Measurements from ENCODE around the gene PCBP4. TPM values are rescaled to one million over a fixed set of nuclear protein-coding genes. Genes with fewer than 3 reads are reported as not detected.

PCBP4 gene
- total RNA-seq: 21.1 and 23.8 TPM in 2 replicates

- Mint-ChIP-seq H3K27ac (peak within 1 kb of the TSS; percentile 64), H3K27me3 (ENCODE audit: low read depth) (no peaks in the 10 kb centered on the region), H3K36me3 (ENCODE audit: low read depth) (peaks cover 6% of the 10 kb centered on the region), H3K4me1 (ENCODE audit: low read depth) (peaks cover 5% of the 10 kb centered on the region), H3K4me3 (ENCODE audit: low read depth) (peak within 1 kb of the TSS; percentile 85), H3K9me3 (no peaks in the 10 kb centered on the region)
- DNase-seq (ENCODE audit: low spot score): no peak
- intact Hi-C loops (cut with micrococcal nuclease): no loop called here
Measured at GRCh38 chr3:51967384-51968169, at the start of gene PCBP4. TSS of gene PCBP4 (minus strand) at chr3:51967454. CDS start at chr3:51961240, 6,214 bp downstream.

- DNase-seq (ENCODE audit: low spot score): no peak
- Mint-ChIP-seq H3K9me3 (no peaks in the 10 kb centered on the region), H3K27ac (no peak overlapping the region), H3K4me1 (ENCODE audit: low read depth) (no peaks in the 10 kb centered on the region), H3K27me3 (ENCODE audit: low read depth) (peaks cover 2% of the 10 kb centered on the region), H3K4me3 (ENCODE audit: low read depth) (no peak overlapping the region), H3K36me3 (ENCODE audit: low read depth) (no peaks in the 10 kb centered on the region)
- intact Hi-C loops (cut with micrococcal nuclease): no loop called here
Measured at GRCh38 chr3:52015438-52016228, 48.4 kb upstream of the PCBP4 start.

GRCh38 chr3:52014613-52015012, 47.4 kb upstream of the PCBP4 start:
- intact Hi-C loops (cut with micrococcal nuclease): no loop called here
- DNase-seq (ENCODE audit: low spot score): no peak
- Mint-ChIP-seq H3K36me3 (ENCODE audit: low read depth) (no peaks in the 10 kb centered on the region), H3K4me1 (ENCODE audit: low read depth) (no peaks in the 10 kb centered on the region), H3K4me3 (ENCODE audit: low read depth) (no peak overlapping the region), H3K27ac (no peak overlapping the region), H3K27me3 (ENCODE audit: low read depth) (peaks cover 4% of the 10 kb centered on the region), H3K9me3 (no peaks in the 10 kb centered on the region)

GRCh38 chr3:52013802-52014598, 46.7 kb upstream of the PCBP4 start:
- Mint-ChIP-seq H3K4me1 (ENCODE audit: low read depth) (no peaks in the 10 kb centered on the region), H3K27me3 (ENCODE audit: low read depth) (peaks cover 4% of the 10 kb centered on the region), H3K9me3 (no peaks in the 10 kb centered on the region), H3K27ac (no peak overlapping the region), H3K4me3 (ENCODE audit: low read depth) (no peak overlapping the region), H3K36me3 (ENCODE audit: low read depth) (no peaks in the 10 kb centered on the region)
- no peak for DNase-seq (ENCODE audit: low spot score)
- intact Hi-C loops (cut with micrococcal nuclease): no loop called here

- Mint-ChIP-seq H3K36me3 (ENCODE audit: low read depth) (no peaks in the 10 kb centered on the region), H3K4me1 (ENCODE audit: low read depth) (no peaks in the 10 kb centered on the region), H3K27ac (no peak overlapping the region), H3K27me3 (ENCODE audit: low read depth) (peaks cover 4% of the 10 kb centered on the region), H3K4me3 (ENCODE audit: low read depth) (no peak overlapping the region), H3K9me3 (no peaks in the 10 kb centered on the region)
- intact Hi-C loops (cut with micrococcal nuclease): no loop called here
- DNase-seq (ENCODE audit: low spot score): no peak
Measured at GRCh38 chr3:52012699-52013098, 45.4 kb upstream of the PCBP4 start.

- intact Hi-C loops (cut with micrococcal nuclease): no loop called here
Measured at GRCh38 chr3:52010431-52010830, 43.2 kb upstream of the PCBP4 start.

GRCh38 chr3:52007291-52007690, 40.0 kb upstream of the PCBP4 start:
- H3K4me3 Mint-ChIP-seq (ENCODE audit: low read depth): no peak overlapping the region
- H3K9me3 Mint-ChIP-seq: no peaks in the 10 kb centered on the region
- H3K27me3 Mint-ChIP-seq (ENCODE audit: low read depth): peaks cover 5% of the 10 kb centered on the region
- H3K36me3 Mint-ChIP-seq (ENCODE audit: low read depth): no peaks in the 10 kb centered on the region
- peaks cover 9% of the 10 kb centered on the region for H3K4me1 Mint-ChIP-seq (ENCODE audit: low read depth)
- intact Hi-C loops (cut with micrococcal nuclease): no loop called here
- DNase-seq (ENCODE audit: low spot score): no peak
- no peak overlapping the region for H3K27ac Mint-ChIP-seq

More at GRCh38 chr3:52010431-52010830, 43.2 kb upstream of the PCBP4 start:
- Mint-ChIP-seq H3K36me3 (ENCODE audit: low read depth) (no peaks in the 10 kb centered on the region), H3K27me3 (ENCODE audit: low read depth) (peaks cover 4% of the 10 kb centered on the region), H3K4me1 (ENCODE audit: low read depth) (peaks cover 8% of the 10 kb centered on the region), H3K27ac (no peak overlapping the region), H3K9me3 (no peaks in the 10 kb centered on the region), H3K4me3 (ENCODE audit: low read depth) (no peak overlapping the region)
- no peak for DNase-seq (ENCODE audit: low spot score)

GRCh38 chr3:52006820-52007133, 39.5 kb upstream of the PCBP4 start:
- H3K27ac Mint-ChIP-seq: no peak overlapping the region
- peaks cover 4% of the 10 kb centered on the region for H3K27me3 Mint-ChIP-seq (ENCODE audit: low read depth)
- peaks cover 11% of the 10 kb centered on the region for H3K4me1 Mint-ChIP-seq (ENCODE audit: low read depth)
- no peak for DNase-seq (ENCODE audit: low spot score)
- H3K36me3 Mint-ChIP-seq (ENCODE audit: low read depth): no peaks in the 10 kb centered on the region
- H3K4me3 Mint-ChIP-seq (ENCODE audit: low read depth): no peak overlapping the region
- H3K9me3 Mint-ChIP-seq: no peaks in the 10 kb centered on the region
- intact Hi-C loops (cut with micrococcal nuclease): no loop called here

GRCh38 chr3:52006017-52006819, 39.0 kb upstream of the PCBP4 start:
- Mint-ChIP-seq H3K36me3 (ENCODE audit: low read depth) (no peaks in the 10 kb centered on the region), H3K9me3 (no peaks in the 10 kb centered on the region), H3K4me3 (ENCODE audit: low read depth) (no peak overlapping the region), H3K27ac (no peak overlapping the region), H3K4me1 (ENCODE audit: low read depth) (peaks cover 13% of the 10 kb centered on the region), H3K27me3 (ENCODE audit: low read depth) (peaks cover 4% of the 10 kb centered on the region)
- intact Hi-C loops (cut with micrococcal nuclease): no loop called here
- no peak for DNase-seq (ENCODE audit: low spot score)

- Mint-ChIP-seq H3K36me3 (ENCODE audit: low read depth) (no peaks in the 10 kb centered on the region), H3K9me3 (no peaks in the 10 kb centered on the region), H3K27ac (no peak overlapping the region), H3K4me1 (ENCODE audit: low read depth) (peaks cover 13% of the 10 kb centered on the region), H3K27me3 (ENCODE audit: low read depth) (peaks cover 4% of the 10 kb centered on the region), H3K4me3 (ENCODE audit: low read depth) (no peak overlapping the region)
- no peak for DNase-seq (ENCODE audit: low spot score)
- intact Hi-C loops (cut with micrococcal nuclease): no loop called here
Measured at GRCh38 chr3:52005571-52005986, 38.3 kb upstream of the PCBP4 start.

GRCh38 chr3:52004906-52005395, 37.7 kb upstream of the PCBP4 start:
- peaks cover 3% of the 10 kb centered on the region for H3K27me3 Mint-ChIP-seq (ENCODE audit: low read depth)
- no peak overlapping the region for H3K4me3 Mint-ChIP-seq (ENCODE audit: low read depth)
- peaks cover 13% of the 10 kb centered on the region for H3K4me1 Mint-ChIP-seq (ENCODE audit: low read depth)
- no peak for DNase-seq (ENCODE audit: low spot score)
- intact Hi-C loops (cut with micrococcal nuclease): no loop called here
- H3K27ac Mint-ChIP-seq: no peak overlapping the region
- H3K9me3 Mint-ChIP-seq: no peaks in the 10 kb centered on the region
- H3K36me3 Mint-ChIP-seq (ENCODE audit: low read depth): no peaks in the 10 kb centered on the region

GRCh38 chr3:52004163-52004787, 37.0 kb upstream of the PCBP4 start:
- Mint-ChIP-seq H3K27me3 (ENCODE audit: low read depth) (peaks cover 8% of the 10 kb centered on the region), H3K4me3 (ENCODE audit: low read depth) (no peak overlapping the region), H3K4me1 (ENCODE audit: low read depth) (peaks cover 13% of the 10 kb centered on the region), H3K27ac (no peak overlapping the region), H3K36me3 (ENCODE audit: low read depth) (no peaks in the 10 kb centered on the region), H3K9me3 (no peaks in the 10 kb centered on the region)
- intact Hi-C loops (cut with micrococcal nuclease): no loop called here
- DNase-seq (ENCODE audit: low spot score): no peak

Measured in activated T-helper 2 cell treated with anti-CD3 and anti-CD28 coated beads, Interferon-gamma antibody, Interleukin-2, Interleukin-4, amounts not matched to agents 10 μg/mL and 5 μg/mL and 100 μg/mL, durations not matched to agents 14 hours and 24 hours and 36 hours (primary cell).